ENCODE results near the gene DNM3.

DNA sequence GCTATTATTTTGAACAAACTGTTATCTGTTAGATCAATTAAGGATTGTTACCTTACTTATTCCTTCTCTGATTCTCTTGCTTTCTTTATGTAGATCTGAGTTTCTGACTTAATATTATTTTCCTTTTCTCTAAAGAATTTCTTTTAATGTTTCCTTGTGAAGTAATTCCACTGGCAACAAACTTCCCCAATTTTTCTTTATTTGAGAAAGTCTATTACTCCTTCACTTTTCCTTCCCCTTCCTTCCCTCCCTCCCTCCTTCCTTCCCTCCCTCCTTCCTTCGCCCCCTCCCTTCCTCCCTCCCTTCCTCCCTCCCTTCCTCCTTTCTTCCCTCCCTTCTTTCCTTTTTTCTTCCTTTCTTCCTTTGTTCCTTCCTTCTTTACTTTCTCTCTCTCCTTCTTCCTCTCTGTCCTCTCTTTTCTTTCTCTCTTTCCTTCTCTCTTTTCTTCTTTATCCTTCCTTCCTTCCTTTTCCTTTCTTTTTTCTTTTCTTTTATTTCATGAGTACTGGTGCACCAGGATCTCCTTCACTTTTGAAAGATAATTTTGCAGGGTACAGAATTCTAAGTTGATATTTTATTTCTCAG, 177.5 kb downstream of the DNM3 start:
- TF ChIP-seq, protein P1, sequence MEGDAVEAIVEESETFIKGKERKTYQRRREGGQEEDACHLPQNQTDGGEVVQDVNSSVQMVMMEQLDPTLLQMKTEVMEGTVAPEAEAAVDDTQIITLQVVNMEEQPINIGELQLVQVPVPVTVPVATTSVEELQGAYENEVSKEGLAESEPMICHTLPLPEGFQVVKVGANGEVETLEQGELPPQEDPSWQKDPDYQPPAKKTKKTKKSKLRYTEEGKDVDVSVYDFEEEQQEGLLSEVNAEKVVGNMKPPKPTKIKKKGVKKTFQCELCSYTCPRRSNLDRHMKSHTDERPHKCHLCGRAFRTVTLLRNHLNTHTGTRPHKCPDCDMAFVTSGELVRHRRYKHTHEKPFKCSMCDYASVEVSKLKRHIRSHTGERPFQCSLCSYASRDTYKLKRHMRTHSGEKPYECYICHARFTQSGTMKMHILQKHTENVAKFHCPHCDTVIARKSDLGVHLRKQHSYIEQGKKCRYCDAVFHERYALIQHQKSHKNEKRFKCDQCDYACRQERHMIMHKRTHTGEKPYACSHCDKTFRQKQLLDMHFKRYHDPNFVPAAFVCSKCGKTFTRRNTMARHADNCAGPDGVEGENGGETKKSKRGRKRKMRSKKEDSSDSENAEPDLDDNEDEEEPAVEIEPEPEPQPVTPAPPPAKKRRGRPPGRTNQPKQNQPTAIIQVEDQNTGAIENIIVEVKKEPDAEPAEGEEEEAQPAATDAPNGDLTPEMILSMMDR (IDR thresholded peaks at IDR 0.05; ENCODE audit: low read depth, low read length): no peak
- no peak for TF ChIP-seq POLR2A (IDR thresholded peaks at IDR 0.05; ENCODE audit: extremely low read depth, insufficient read length)
- TF ChIP-seq, protein P2, sequence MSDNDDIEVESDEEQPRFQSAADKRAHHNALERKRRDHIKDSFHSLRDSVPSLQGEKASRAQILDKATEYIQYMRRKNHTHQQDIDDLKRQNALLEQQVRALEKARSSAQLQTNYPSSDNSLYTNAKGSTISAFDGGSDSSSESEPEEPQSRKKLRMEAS (IDR thresholded peaks at IDR 0.05; ENCODE audit: low read depth, low read length): no peak
- TF ChIP-seq MYC (IDR thresholded peaks at IDR 0.05; ENCODE audit: low read depth, low read length): no peak
